Upper lobe of right lung (tissue), 1 donor: ENCODE data around the gene ESRRA. TPM values are rescaled to one million over a fixed set of nuclear protein-coding genes. Genes with fewer than 3 reads are reported as not detected.

Experiments
- ATAC-seq: fragments of 200-7000 bp; cut with Tn5 transposase; one replicate; pipeline ENCODE4 v1.9.1; 2020; ENCODE audit warnings: mild to moderate bottlenecking, moderate library complexity
- DNase-seq: peaks from one replicate; pipeline ENCODE4 v3.0.0-alpha.2; 2020
- H3K27ac ChIP-seq: fragments of 200-600 bp; one replicate; pipeline ENCODE4 v1.8.0; 2022
- H3K27me3 ChIP-seq: fragments of 200-600 bp; one replicate; pipeline ENCODE4 v1.8.0; 2022; ENCODE audit warnings: mild to moderate bottlenecking
- H3K36me3 ChIP-seq: fragments of 200-600 bp; one replicate; pipeline ENCODE4 v1.8.0; 2022
- H3K4me1 ChIP-seq: fragments of 200-600 bp; one replicate; pipeline ENCODE4 v1.8.0; 2022
- H3K4me3 ChIP-seq: fragments of 200-600 bp; one replicate; pipeline ENCODE4 v1.8.0; 2022; ENCODE audit warnings: mild to moderate bottlenecking
- H3K9me3 ChIP-seq: fragments of 200-600 bp; one replicate; pipeline ENCODE4 v1.8.0; 2022
- CTCF ChIP-seq: fragments of 200-600 bp; IDR thresholded peaks from one replicate; pipeline ENCODE4 v1.8.0; 2022; ENCODE audit warnings: antibody characterized with exemption
- intact Hi-C: fragments of 100-400 bp; cut with DNase I; formaldehyde crosslinking; loops from one replicate; pipeline ENCODE4 v1.11.0; 2022
- total RNA-seq: library from RNA; stranded (reverse); fragmentation: NEBNext Ultra II Directional; extraction: Animal tissue kit (Norgen Biotek cat#: 25700); gene quantifications from one replicate; pipeline ENCODE4 v1.2.1, GENCODE V29; 2021
- donor health status: DM: no; HTN: yes; CAD: no; lungs with severe emphysema.

The ESRRA gene
- total RNA-seq, 1 donor from 2014 or later = 51.9 TPM

- DNase-seq (no peak), ATAC-seq (no peak)
- Histone ChIP-seq H3K27ac (no peak overlapping the region), H3K36me3 (peaks cover 74% of the 10 kb centered on the region), H3K27me3 (no peaks in the 10 kb centered on the region), H3K4me3 (no peak overlapping the region), H3K4me1 (no peaks in the 10 kb centered on the region), H3K9me3 (no peaks in the 10 kb centered on the region)
- no peak for TF ChIP-seq CTCF
- intact Hi-C loops = no loop called here
These were observed 45.1 kb upstream of the ESRRA start for GRCh38 chr11:64260147-64260708.

- H3K27me3 ChIP-seq = no peaks in the 10 kb centered on the region
- TF ChIP-seq CTCF = no peak
- no peak for ATAC-seq
- no peak for DNase-seq
- intact Hi-C loops = no loop called here
- no peaks in the 10 kb centered on the region for H3K9me3 ChIP-seq
- H3K4me3 ChIP-seq = no peak overlapping the region
- no peak overlapping the region for H3K27ac ChIP-seq
- H3K4me1 ChIP-seq = no peaks in the 10 kb centered on the region
- peaks cover 79% of the 10 kb centered on the region for H3K36me3 ChIP-seq
These were observed 43.7 kb upstream of the ESRRA start for GRCh38 chr11:64261556-64262080.

GRCh38 chr11:64262271-64263002 lies 42.9 kb upstream of the ESRRA start:
- no peaks in the 10 kb centered on the region for H3K27me3 ChIP-seq
- H3K4me3 ChIP-seq = no peak overlapping the region
- peaks cover 74% of the 10 kb centered on the region for H3K36me3 ChIP-seq
- intact Hi-C loops = no loop called here
- H3K9me3 ChIP-seq = no peaks in the 10 kb centered on the region
- DNase-seq (peak; percentile 64), ATAC-seq (no peak)
- peaks cover 5% of the 10 kb centered on the region for H3K4me1 ChIP-seq
- TF ChIP-seq CTCF = no peak
- H3K27ac ChIP-seq = no peak overlapping the region

GRCh38 chr11:64263021-64263946 lies 42.0 kb upstream of the ESRRA start:
- Histone ChIP-seq H3K36me3 (peaks cover 68% of the 10 kb centered on the region), H3K4me1 (peaks cover 13% of the 10 kb centered on the region), H3K9me3 (no peaks in the 10 kb centered on the region), H3K27ac (no peak overlapping the region), H3K4me3 (no peak overlapping the region), H3K27me3 (no peaks in the 10 kb centered on the region)
- peak; percentile 65 for DNase-seq
- no peak for TF ChIP-seq CTCF
- intact Hi-C loops = no loop called here
- ATAC-seq = no peak

- H3K36me3 ChIP-seq = peaks cover 61% of the 10 kb centered on the region
- intact Hi-C loops = no loop called here
- no peaks in the 10 kb centered on the region for H3K27me3 ChIP-seq
- TF ChIP-seq CTCF = no peak
- H3K4me1 ChIP-seq = peaks cover 20% of the 10 kb centered on the region
- H3K27ac ChIP-seq = no peak overlapping the region
- no peak overlapping the region for H3K4me3 ChIP-seq
- ATAC-seq = no peak
- no peak for DNase-seq
- H3K9me3 ChIP-seq = no peaks in the 10 kb centered on the region
These were observed 41.4 kb upstream of the ESRRA start for GRCh38 chr11:64263947-64264317.
